HepG2 (cell line): Measurements from ENCODE around the gene TBC1D20. TPM values are rescaled to one million over a fixed set of nuclear protein-coding genes. Genes with fewer than 3 reads are reported as not detected.

Experiments used
- BORCS8-MEF2B ChIP-seq: sonication (generic); formaldehyde crosslinking; IDR thresholded peaks from 2 replicates; pipeline ENCODE4 v1.8.0; 2022; ENCODE audit warnings: mild to moderate bottlenecking, missing genetic modification reagents
- GABPA ChIP-seq, 2 experiments: IDR thresholded peaks; 2 replicates each; pipeline ENCODE4 v1.6.1; 2011 to 2016; ENCODE audit warnings: low read depth in 2 of 2, low read length in 1 of 2, missing biosample characterization in 1 of 2, missing genetic modification characterization in 1 of 2
- GATA4 ChIP-seq: sonication (generic); IDR thresholded peaks from 2 replicates; pipeline ENCODE4 v1.6.1; 2016; ENCODE audit warnings: antibody characterized with exemption, low read depth, borderline replicate concordance
- KDM1A ChIP-seq: IDR thresholded peaks from 2 replicates; pipeline ENCODE4 v1.6.1; 2016; ENCODE audit warnings: missing compliant biosample characterization
- MAZ ChIP-seq, 2 experiments: sonication (generic) in 1 of 2; formaldehyde crosslinking in 1 of 2; IDR thresholded peaks; 2 replicates each; pipeline versions ENCODE4 v1.5.0 to v1.6.1; 2012 to 2020; ENCODE audit warnings: low read depth in 2 of 2, mild to moderate bottlenecking in 2 of 2, borderline replicate concordance in 1 of 2, improper control_type of control experiment in 1 of 2, low read length in 1 of 2, missing genetic modification reagents in 1 of 2, moderate library complexity in 1 of 2
- MBNL3 ChIP-seq: fragments of 250-450 bp; sonication (Bioruptor Pico); conservative IDR thresholded peaks from 2 replicates; pipeline ENCODE4 v1.8.0; 2022; ENCODE audit warnings: mild to moderate bottlenecking, inconsistent platforms
- PBX2 ChIP-seq: IDR thresholded peaks from 2 replicates; pipeline ENCODE4 v1.6.1; 2016; ENCODE audit warnings: control low read depth
- RBAK ChIP-seq: sonication (generic); formaldehyde crosslinking; IDR thresholded peaks from 2 replicates; pipeline ENCODE4 v1.5.1; 2020; ENCODE audit warnings: mild to moderate bottlenecking, missing genetic modification reagents
- ZBTB44 ChIP-seq: sonication (generic); formaldehyde crosslinking; IDR thresholded peaks from 2 replicates; pipeline ENCODE4 v1.4.0; 2020; ENCODE audit warnings: missing genetic modification reagents
- ZNF350 ChIP-seq: sonication (generic); formaldehyde crosslinking; IDR thresholded peaks from 2 replicates; pipeline ENCODE4 v1.4.0; 2020; ENCODE audit warnings: mild to moderate bottlenecking, low read depth, missing genetic modification reagents, borderline replicate concordance
- ZNF550 ChIP-seq: sonication (generic); formaldehyde crosslinking; IDR thresholded peaks from 2 replicates; pipeline ENCODE4 v1.4.0; 2020; ENCODE audit warnings: mild to moderate bottlenecking, missing genetic modification reagents, borderline replicate concordance
- ZNF552 ChIP-seq: sonication (generic); formaldehyde crosslinking; IDR thresholded peaks from 2 replicates; pipeline ENCODE4 v1.9.0; 2022; ENCODE audit warnings: missing genetic modification reagents, mild to moderate bottlenecking, borderline replicate concordance
- ZNF572 ChIP-seq: sonication (generic); formaldehyde crosslinking; IDR thresholded peaks from 2 replicates; pipeline ENCODE4 v1.5.1; 2020; ENCODE audit warnings: mild to moderate bottlenecking, missing genetic modification reagents
- polyA plus RNA-seq, 8 experiments: library from polyadenylated mRNA; depleted of rRNA in 3 of 8; stranded (reverse) in 7 of 8; unstranded in 1 of 8; fragments of >200 nt; fragmentation: Illumina TruSeq in 4 of 8; extraction: Trizol in 4 of 8; gene quantifications; 2 replicates each; pipeline versions ENCODE4 v1.2.1 to v1.2.3, GENCODE V29; 2011 to 2016; ENCODE audit warnings: low read depth in 4 of 8, missing spikeins in 1 of 8, mixed read lengths in 1 of 8; ENCODE audit not compliant: insufficient read depth in 1 of 8
- total RNA-seq, 5 experiments: library from RNA; depleted of rRNA; stranded (reverse); fragments of >200 nt; fragmentation: Illumina TruSeq; extraction: Trizol; gene quantifications; 2 replicates each; pipeline ENCODE4 v1.2.3, GENCODE V29; 2016; ENCODE audit warnings: low read depth in 1 of 5
- TF ChIP-seq, protein P1 (sequence below): sonication (generic); formaldehyde crosslinking; IDR thresholded peaks from 2 replicates; pipeline ENCODE4 v1.4.0; 2020; ENCODE audit warnings: mild to moderate bottlenecking, missing genetic modification reagents
- TF ChIP-seq, protein P2 (sequence below): sonication (generic); formaldehyde crosslinking; IDR thresholded peaks from 2 replicates; pipeline ENCODE4 v1.5.0; 2020; ENCODE audit warnings: missing genetic modification reagents, mild to moderate bottlenecking, borderline replicate concordance

The TBC1D20 gene
- total and polyA plus RNA-seq, 2 of the 13 experiments (the other 11 are each of a cell fraction or from before 2014, with no cell fraction given), result 36.6 to 47.1 TPM

GRCh38 chr20:391041-391711 is 71.2 kb downstream of the TBC1D20 start (continued):
- no peak for TF ChIP-seq MBNL3 (CRISPR knock-in tag)
- TF ChIP-seq, protein P1, sequence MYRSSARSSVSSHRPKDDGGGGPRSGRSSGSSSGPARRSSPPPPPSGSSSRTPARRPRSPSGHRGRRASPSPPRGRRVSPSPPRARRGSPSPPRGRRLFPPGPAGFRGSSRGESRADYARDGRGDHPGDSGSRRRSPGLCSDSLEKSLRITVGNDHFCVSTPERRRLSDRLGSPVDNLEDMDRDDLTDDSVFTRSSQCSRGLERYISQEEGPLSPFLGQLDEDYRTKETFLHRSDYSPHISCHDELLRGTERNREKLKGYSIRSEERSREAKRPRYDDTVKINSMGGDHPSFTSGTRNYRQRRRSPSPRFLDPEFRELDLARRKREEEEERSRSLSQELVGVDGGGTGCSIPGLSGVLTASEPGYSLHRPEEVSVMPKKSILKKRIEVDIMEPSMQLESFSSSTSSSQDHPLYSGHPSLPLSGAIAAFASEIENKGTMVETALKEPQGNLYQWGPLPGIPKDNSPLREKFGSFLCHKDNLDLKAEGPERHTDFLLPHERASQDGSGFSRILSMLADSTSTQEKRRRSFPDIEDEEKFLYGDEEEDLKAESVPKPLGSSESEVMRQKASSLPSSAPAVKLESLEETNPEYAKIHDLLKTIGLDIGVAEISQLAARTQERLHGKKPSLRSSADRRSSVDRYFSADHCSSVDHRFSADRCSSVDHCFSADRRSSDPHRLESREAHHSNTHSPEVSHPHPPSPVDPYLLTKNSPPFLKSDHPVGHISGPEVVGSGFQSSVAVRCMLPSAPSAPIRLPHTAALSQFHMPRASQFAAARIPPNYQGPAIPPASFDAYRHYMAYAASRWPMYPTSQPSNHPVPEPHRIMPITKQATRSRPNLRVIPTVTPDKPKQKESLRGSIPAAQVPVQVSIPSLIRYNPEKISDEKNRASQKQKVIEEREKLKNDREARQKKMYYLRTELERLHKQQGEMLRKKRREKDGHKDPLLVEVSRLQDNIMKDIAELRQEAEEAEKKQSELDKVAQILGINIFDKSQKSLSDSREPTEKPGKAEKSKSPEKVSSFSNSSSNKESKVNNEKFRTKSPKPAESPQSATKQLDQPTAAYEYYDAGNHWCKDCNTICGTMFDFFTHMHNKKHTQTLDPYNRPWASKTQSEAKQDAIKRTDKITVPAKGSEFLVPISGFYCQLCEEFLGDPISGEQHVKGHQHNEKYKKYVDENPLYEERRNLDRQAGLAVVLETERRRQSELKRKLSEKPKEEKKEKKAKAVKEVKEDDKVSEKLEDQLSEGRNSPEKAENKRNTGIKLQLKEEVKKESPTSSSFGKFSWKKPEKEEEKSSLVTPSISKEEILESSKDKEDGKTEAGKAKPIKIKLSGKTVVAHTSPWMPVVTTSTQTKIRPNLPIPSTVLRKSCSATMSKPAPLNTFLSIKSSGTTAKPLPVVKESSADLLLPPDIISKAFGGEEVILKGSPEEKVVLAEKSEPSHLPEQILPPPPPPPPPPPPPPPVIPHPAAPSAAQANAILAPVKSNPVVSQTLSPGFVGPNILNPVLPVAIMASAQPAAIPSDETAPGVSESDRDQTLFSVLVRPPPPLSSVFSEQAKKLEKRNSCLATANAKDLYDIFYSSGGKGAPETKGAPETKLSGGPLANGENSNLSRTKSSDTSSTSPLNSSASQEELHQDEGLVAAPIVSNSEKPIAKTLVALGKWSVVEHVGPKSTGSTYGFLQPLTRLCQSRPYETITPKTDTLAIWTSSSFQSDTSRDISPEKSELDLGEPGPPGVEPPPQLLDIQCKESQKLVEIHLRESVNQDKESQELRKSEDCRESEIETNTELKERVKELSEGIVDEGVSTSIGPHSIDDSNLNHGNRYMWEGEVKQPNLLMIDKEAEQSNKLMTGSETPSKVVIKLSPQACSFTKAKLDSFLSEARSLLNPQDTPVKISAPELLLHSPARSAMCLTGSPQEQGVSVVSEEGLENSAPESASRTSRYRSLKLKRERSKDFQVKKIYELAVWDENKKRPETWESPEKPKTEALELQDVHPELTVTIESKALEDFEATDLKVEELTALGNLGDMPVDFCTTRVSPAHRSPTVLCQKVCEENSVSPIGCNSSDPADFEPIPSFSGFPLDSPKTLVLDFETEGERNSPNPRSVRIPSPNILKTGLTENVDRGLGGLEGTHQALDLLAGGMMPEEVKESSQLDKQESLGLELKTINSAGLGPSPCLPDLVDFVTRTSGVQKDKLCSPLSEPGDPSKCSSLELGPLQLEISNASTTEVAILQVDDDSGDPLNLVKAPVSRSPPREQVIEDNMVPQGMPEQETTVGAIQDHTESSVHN (CRISPR knock-in tag), result peak; percentile 57; the same call in 1 of the 2 replicates
- TF ChIP-seq ZBTB44, result no peak
- TF ChIP-seq ZNF350 (CRISPR knock-in tag), result 0 out of 2 replicates have a peak, but pooled peaks have one; percentile 56
- TF ChIP-seq ZNF552, result no peak
- TF ChIP-seq, protein P2, sequence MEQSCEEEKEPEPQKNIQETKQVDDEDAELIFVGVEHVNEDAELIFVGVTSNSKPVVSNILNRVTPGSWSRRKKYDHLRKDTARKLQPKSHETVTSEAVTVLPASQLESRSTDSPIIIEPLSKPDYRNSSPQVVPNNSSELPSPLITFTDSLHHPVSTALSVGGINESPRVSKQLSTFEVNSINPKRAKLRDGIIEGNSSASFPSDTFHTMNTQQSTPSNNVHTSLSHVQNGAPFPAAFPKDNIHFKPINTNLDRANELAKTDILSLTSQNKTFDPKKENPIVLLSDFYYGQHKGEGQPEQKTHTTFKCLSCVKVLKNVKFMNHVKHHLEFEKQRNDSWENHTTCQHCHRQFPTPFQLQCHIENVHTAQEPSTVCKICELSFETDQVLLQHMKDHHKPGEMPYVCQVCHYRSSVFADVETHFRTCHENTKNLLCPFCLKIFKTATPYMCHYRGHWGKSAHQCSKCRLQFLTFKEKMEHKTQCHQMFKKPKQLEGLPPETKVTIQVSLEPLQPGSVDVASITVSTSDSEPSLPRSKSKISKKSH (CRISPR knock-in tag), result peak; percentile 76; the same call in 1 of the 2 replicates
- no peak for TF ChIP-seq MAZ (IDR thresholded peaks at IDR 0.05; ENCODE audit: borderline replicate concordance, low read depth, low read length)
- TF ChIP-seq MAZ (CRISPR knock-in tag; IDR thresholded peaks at IDR 0.05; ENCODE audit: low read depth), result no peak
- no peak for TF ChIP-seq GATA4
- no peak for TF ChIP-seq RBAK
- 0 out of 2 replicates have a peak, but pooled peaks have one; percentile 40 for TF ChIP-seq BORCS8-MEF2B (CRISPR knock-in tag)
- no peak for TF ChIP-seq ZNF550 (CRISPR knock-in tag)
- no peak; the same call in 1 of the 2 replicates for TF ChIP-seq GABPA (IDR thresholded peaks at IDR 0.05; ENCODE audit: low read depth, low read length)
- no peak for TF ChIP-seq GABPA (CRISPR knock-in tag; IDR thresholded peaks at IDR 0.05; ENCODE audit: low read depth)
- 0 out of 2 replicates have a peak, but pooled peaks have one; percentile 66 for TF ChIP-seq ZNF572 (CRISPR knock-in tag)
- no peak for TF ChIP-seq KDM1A (CRISPR knock-in tag)
- TF ChIP-seq PBX2, result no peak
